HG02759 (cell line): ENCODE data around the gene RHOA.
A peak's percentile ranks its signal among the peaks of the same experiment; 100 is the strongest.

Experiments
- ATAC-seq: cut with Tn5 transposase; IDR thresholded peaks from one replicate; pipeline ENCODE4 v1.9.1; 2021; ENCODE audit warnings: mild to moderate bottlenecking, moderate library complexity; ENCODE audit not compliant: unreplicated experiment

Gene RHOA

GRCh38 chr3:49411968-49412631 lies at the start of gene RHOA, which contains the start of gene TCTA:
RHOA (minus strand) TSS chr3:49411976; CDS start chr3:49375589, 36,387 bp downstream.
TCTA (plus strand) TSS chr3:49412423; CDS start chr3:49412427, 4 bp downstream.
- ATAC-seq = peak; percentile 82

- ATAC-seq = no peak
Measured at GRCh38 chr3:49460956-49461355, 49.2 kb upstream of the RHOA start.

- ATAC-seq = no peak
Measured at GRCh38 chr3:49460188-49460890, 48.6 kb upstream of the RHOA start.

DNA sequence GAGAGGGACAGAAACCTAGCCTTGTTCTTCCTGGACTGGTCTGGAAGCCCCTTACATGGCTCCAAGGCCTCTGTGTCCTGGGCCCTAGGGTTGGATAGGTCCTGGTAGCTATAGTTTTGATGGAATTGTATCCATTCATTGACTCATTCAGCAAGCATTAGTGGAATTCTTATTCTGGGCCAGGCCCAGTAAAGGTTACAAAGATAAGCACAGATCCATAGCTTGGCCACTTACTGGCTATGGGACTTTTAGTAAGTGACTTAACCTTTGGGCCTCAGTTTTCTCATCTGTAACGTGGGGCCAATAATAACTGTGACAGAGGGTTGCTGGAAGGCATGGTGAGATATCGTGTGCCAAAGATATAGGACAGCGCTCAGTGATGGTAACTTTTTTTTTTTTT lies 44.7 kb upstream of the RHOA start:
- no peak for ATAC-seq

- ATAC-seq = no peak
Measured at GRCh38 chr3:49454898-49455681, 43.3 kb upstream of the RHOA start.

- no peak for ATAC-seq
Measured at GRCh38 chr3:49454458-49454857, 42.7 kb upstream of the RHOA start.

- ATAC-seq = no peak
Measured at GRCh38 chr3:49453621-49454020, 41.8 kb upstream of the RHOA start.

DNA sequence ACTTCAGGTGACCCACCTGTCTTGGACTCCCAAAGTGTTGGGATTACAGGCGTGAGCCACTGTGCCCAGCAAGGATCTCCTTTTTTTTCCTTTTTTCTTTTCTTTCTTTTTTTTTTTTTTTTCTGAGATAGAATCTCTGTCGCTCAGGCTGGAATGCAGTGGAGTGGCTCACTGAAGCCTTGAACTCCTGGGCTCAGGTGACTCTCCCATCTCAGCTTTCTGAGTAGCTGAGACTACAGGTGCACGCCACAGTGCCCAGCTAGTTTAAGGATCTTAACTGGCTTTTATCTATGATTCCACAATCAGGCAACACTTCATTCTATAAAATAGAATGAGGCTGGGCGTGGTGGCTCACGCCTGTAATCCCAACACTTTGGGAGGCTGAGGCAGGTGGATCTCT lies 33.6 kb upstream of the RHOA start:
- ATAC-seq = no peak

DNA sequence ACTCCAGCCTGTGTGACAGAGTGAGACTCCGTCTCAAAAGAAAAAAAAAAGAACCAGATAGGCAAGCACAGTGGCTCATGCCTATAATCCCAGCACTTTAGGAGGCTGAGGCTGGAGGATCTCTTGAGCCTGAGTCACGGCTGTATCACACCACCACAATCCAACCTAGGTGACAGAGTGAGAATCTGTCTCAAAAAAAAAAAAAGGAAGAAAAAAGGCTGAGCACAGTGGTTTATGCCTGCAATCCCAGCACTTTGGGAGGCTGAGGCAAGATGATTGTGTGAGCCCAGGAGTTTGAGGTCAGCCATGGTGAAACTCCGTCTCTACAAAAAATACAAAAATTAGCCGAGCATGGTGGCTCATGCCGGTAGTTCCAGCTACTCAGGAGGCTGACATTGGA lies 23.0 kb upstream of the RHOA start:
- no peak for ATAC-seq

GRCh38 chr3:49428752-49429080 lies 16.9 kb upstream of the RHOA start:
- no peak for ATAC-seq

DNA sequence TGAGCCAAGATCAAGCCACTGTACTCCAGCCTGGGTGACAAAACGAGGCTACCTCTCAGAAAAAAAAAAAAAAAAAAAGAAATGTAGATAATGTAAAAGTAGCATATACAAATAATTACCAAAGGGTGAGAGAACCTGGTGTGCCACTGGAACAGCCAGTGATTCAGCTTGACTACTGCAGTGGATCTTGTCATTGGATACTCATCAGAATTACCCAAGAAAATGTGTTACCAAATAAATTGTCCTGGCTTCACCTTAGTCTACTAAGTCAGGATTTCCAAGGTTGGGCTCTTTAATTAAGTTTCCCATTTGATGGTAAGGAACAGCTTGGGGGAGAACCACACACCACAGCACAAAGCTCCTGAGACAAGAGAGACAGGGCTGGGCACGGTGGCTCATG lies 15.8 kb upstream of the RHOA start:
- ATAC-seq = no peak

- no peak for ATAC-seq
Measured at GRCh38 chr3:49424816-49425215, 13.0 kb upstream of the RHOA start.

GRCh38 chr3:49422379-49423248 lies 10.8 kb upstream of the RHOA start, which contains the start of gene AMT:
AMT (minus strand) TSS chr3:49422473; CDS start chr3:49422450, 23 bp downstream.
- no peak for ATAC-seq

DNA sequence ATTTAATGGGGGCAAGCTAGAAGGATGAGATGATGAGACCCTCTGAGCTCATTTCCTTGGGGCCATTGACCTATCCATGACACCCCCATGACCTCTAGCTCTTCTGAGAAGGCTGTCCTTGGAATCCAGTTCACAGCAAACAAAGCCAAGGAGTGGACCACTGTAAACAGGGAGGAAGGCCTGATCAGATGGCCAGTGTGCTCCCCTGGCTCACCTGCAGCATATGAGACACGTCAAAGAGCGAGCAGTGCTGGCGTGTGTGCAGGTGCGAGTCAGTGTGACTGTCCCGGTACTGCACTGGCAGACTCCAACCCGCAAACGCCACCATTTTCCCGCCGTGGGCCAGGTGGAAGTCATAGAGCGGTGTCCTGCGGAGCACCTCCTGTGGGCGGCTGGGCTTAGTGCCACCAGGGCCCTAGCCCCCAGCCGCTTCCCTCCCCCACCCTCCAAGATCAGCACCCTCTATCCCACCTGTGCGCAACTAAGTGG lies 10.2 kb upstream of the RHOA start:
- no peak for ATAC-seq

- ATAC-seq = no peak
Measured at GRCh38 chr3:49417516-49418120, 5.8 kb upstream of the RHOA start.

GRCh38 chr3:49416867-49417266 lies 5.1 kb upstream of the RHOA start:
- no peak for ATAC-seq

- ATAC-seq = no peak
Measured at GRCh38 chr3:49415931-49416601, 4.3 kb upstream of the RHOA start.

- ATAC-seq = no peak
Measured at GRCh38 chr3:49414753-49415152, 3.0 kb upstream of the RHOA start.

GRCh38 chr3:49413338-49413734 lies 1.6 kb upstream of the RHOA start:
- no peak for ATAC-seq
